GM12865 (cell line): ENCODE results near the gene TRIM25.

Experiments used
- DNase-seq: peaks from one replicate; pipeline ENCODE4 v3.0.0; 2010; ENCODE audit warnings: low read depth
- H3K4me3 ChIP-seq: 2 replicates; pipeline ENCODE4 v1.5.1; 2011; ENCODE audit warnings: mild to moderate bottlenecking, low read depth, low read length, control low read depth
- CTCF ChIP-seq: IDR thresholded peaks from 2 replicates; pipeline ENCODE4 v1.5.1; 2011; ENCODE audit warnings: low read length, control low read depth, low read depth, inconsistent platforms; ENCODE audit not compliant: insufficient read depth; ENCODE audit errors: missing control alignments

The TRIM25 gene

GRCh38 chr17:56926704-56927103 lies 12.9 kb upstream of the TRIM25 start:
- no peak overlapping the region for H3K4me3 ChIP-seq
- TF ChIP-seq CTCF: no peak
- DNase-seq: no peak

DNA sequence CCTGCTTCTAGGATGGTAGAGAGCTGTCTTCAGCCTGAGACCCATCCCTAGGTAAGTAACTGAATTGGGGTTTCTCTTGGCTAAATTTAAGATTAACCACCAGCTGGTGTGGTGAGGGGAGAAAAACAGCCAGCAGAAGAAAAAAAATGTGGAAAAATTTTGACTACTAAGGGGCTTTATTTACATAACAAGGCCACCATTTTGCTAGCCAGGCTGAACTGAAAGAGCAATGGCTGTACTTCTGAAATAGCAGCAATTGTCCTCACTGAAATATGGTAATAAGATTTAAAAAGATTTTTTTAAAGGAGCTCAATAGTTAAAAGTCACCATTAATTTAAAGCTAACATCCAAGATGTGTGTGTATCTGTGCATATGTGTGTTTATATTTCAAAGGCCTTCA lies 12.4 kb upstream of the TRIM25 start:
- no peak for DNase-seq
- TF ChIP-seq CTCF: no peak
- H3K4me3 ChIP-seq: no peak overlapping the region

GRCh38 chr17:56925088-56925487 lies 11.2 kb upstream of the TRIM25 start:
- H3K4me3 ChIP-seq: no peak overlapping the region
- no peak for TF ChIP-seq CTCF
- DNase-seq: no peak

- H3K4me3 ChIP-seq: no peak overlapping the region
- no peak for DNase-seq
- TF ChIP-seq CTCF: no peak
Observed at GRCh38 chr17:56919717-56920116, 5.9 kb upstream of the TRIM25 start.

GRCh38 chr17:56918916-56919315 lies 5.1 kb upstream of the TRIM25 start:
- no peak for DNase-seq
- no peak for TF ChIP-seq CTCF
- no peak overlapping the region for H3K4me3 ChIP-seq

GRCh38 chr17:56917559-56918296 lies 3.9 kb upstream of the TRIM25 start:
- no peak for DNase-seq
- no peak for TF ChIP-seq CTCF
- H3K4me3 ChIP-seq: no peak overlapping the region
